GM12872 (cell line): ENCODE measurements around the gene CCDC93.

Experiments used
- CTCF ChIP-seq: IDR thresholded peaks from 3 replicates; pipeline ENCODE4 v1.5.1; 2011; ENCODE audit warnings: low read depth, mild to moderate bottlenecking, low read length, moderate library complexity; ENCODE audit not compliant: insufficient read depth

CCDC93 gene

DNA sequence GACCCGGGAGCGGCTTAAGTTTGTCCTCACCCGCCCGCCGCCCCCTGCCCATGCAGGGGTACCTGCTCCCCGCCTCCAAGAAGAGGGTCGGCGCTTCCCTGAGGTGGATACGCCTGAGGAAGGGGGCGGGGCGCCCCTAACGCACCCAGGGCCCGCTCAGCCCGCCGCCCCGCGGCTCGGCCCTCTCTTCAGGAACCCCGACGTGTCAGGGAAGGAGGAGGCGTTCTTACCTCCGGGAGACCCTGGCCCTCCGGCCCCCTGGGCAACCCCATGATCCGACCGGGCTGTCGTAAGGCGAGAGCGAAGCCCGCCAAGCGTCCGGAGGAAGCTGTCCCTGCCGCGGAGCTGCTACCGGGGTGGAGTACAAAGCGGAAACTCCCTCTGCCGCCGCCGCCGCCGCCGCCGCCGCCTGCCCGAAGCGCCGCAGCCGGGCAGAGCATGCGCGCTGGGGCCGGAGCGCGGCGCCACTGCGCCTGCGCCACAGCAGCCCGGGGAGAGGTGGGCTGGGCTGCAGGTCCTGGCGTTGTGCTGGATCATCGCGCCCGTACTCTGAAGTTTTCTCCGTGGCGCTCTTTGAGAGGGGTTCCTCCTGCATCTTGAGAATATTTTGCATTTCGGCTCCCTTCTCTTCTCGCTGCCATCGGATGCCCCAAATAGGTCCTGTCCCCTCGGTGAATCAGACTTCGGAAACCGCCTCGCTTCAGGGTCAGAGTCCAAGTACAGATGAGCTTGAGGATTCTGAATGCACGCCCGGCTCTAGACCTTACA lies at the start of gene CCDC93:
Gene CCDC93, minus strand, starts transcription at position 347 of the 768 bp plus-strand sequence. Its CDS starts 75 bp downstream, at position 272.
- TF ChIP-seq CTCF: no peak

- no peak for TF ChIP-seq CTCF
Measured at GRCh38 chr2:118062669-118063068, 48.8 kb upstream of the CCDC93 start.

- TF ChIP-seq CTCF: no peak
Measured at GRCh38 chr2:118062048-118062447, 48.2 kb upstream of the CCDC93 start.

- TF ChIP-seq CTCF: peak; percentile 66
Measured at GRCh38 chr2:118061135-118061955, 47.5 kb upstream of the CCDC93 start.

- TF ChIP-seq CTCF: no peak
Measured at GRCh38 chr2:118059919-118060478, 46.1 kb upstream of the CCDC93 start.

GRCh38 chr2:118058951-118059350 lies 45.1 kb upstream of the CCDC93 start:
- no peak for TF ChIP-seq CTCF

GRCh38 chr2:118056801-118057200 lies 42.9 kb upstream of the CCDC93 start:
- TF ChIP-seq CTCF: no peak
